Heart right ventricle (tissue), 16 donors: ENCODE results near the gene RXRA. TPM values are rescaled to one million over a fixed set of nuclear protein-coding genes. Genes with fewer than 3 reads are reported as not detected.

ENCODE experiments used
- ATAC-seq, 8 donors: fragments of 200-7000 bp; cut with Tn5 transposase; one replicate each; pipeline ENCODE4 v1.9.1; 2020; ENCODE audit warnings: mild to moderate bottlenecking in 8 of 8, moderate library complexity in 8 of 8, moderate number of reproducible peaks in 1 of 8
- DNase-seq, 2 donors: peaks; one replicate each; pipeline ENCODE4 v3.0.0-alpha.2; 2020
- H3K27ac ChIP-seq, 10 donors: fragments of 200-600 bp; sonication (generic) in 2 of 10; one replicate each; pipeline versions ENCODE4 v1.5.0 to v1.8.0; 2020 to 2022; ENCODE audit warnings: mild to moderate bottlenecking in 3 of 10
- H3K27me3 ChIP-seq, 7 donors: fragments of 200-600 bp; one replicate each; pipeline ENCODE4 v1.8.0; 2021 to 2022; ENCODE audit warnings: mild to moderate bottlenecking in 2 of 7
- H3K36me3 ChIP-seq, 9 donors: fragments of 200-600 bp; sonication (generic) in 1 of 9; one replicate each; pipeline versions ENCODE4 v1.5.0 to v1.8.0; 2020 to 2022; ENCODE audit warnings: mild to moderate bottlenecking in 2 of 9
- H3K4me1 ChIP-seq, 9 donors: fragments of 200-600 bp; sonication (generic) in 1 of 9; one replicate each; pipeline versions ENCODE4 v1.5.0 to v1.8.0; 2020 to 2022; ENCODE audit warnings: mild to moderate bottlenecking in 4 of 9
- H3K4me3 ChIP-seq, 10 donors: fragments of 200-600 bp; sonication (generic) in 2 of 10; one replicate each; pipeline versions ENCODE4 v1.5.0 to v1.8.0; 2020 to 2022; ENCODE audit warnings: mild to moderate bottlenecking in 7 of 10, moderate library complexity in 2 of 10
- H3K9me3 ChIP-seq, 11 donors: fragments of 200-600 bp in 10 of 11; sonication (generic) in 2 of 11; one replicate each; pipeline versions ENCODE4 v1.5.0 to v1.8.0; 2013 to 2022; ENCODE audit warnings: mild to moderate bottlenecking in 2 of 11, control low read depth in 1 of 11, moderate library complexity in 1 of 11
- CTCF ChIP-seq, 9 donors: fragments of 200-600 bp; sonication (generic) in 2 of 9; IDR thresholded peaks; one replicate each; pipeline versions ENCODE4 v1.5.0 to v1.8.0; 2021 to 2022; ENCODE audit warnings: antibody characterized with exemption in 9 of 9, mild to moderate bottlenecking in 5 of 9, moderate library complexity in 1 of 9
- WGBS, 2 donors: extraction: QIAGEN DNeasy Blood & Tissue Kit; methylation state at CpG; one replicate each; pipeline ENCODE4 v1.1.7; 2013; ENCODE audit warnings: inconsistent platforms in 1 of 2; 5-methylcytosine and 5-hydroxymethylcytosine counted together
- intact Hi-C, 10 donors: fragments of 100-400 bp; cut with DNase I; formaldehyde crosslinking; loops; one replicate each; pipeline versions ENCODE4 v1.11.1 to v1.14.2; 2022
- polyA plus RNA-seq, 2 donors: library from polyadenylated mRNA; stranded (reverse); fragments of 200-250 nt; gene quantifications; one replicate each; pipeline ENCODE4 v1.2.3, GENCODE V29; 2013
- total RNA-seq, 10 donors: library from RNA; stranded (reverse); fragmentation: NEBNext Ultra II Directional in 3 of 10; extraction: Animal tissue kit (Norgen Biotek cat#: 25700) in 3 of 10; gene quantifications; one replicate each; pipeline versions ENCODE4 v1.2.1 to v1.2.4, GENCODE V29; 2021 to 2023
- donor health status: Arrhythmogenic right ventricular cardiomyopathy.
- donor health status: ischemic (EF 13 %, LVEDD 7.1; RV severe dilation, severe dysfunction).
- donor health status: healthy with polysubstance abuse.
- donor health status: DM: no; HTN: yes; CAD: no.
- donor health status: DM: no; HTN: no; CAD: no.
- donor health status: ischemic (EF 25% LVEDD 6.9; RV normal size, moderate dysfunction).
- donor health status: ischemic (EF 25% LVEDD 5.7; RV mildly dilated, moderate dysfunction).
- donor health status: healthy.
- donor health status: DM: yes; HTN: yes; CAD: no.
- donor health status: Ischemic cardiomyopathy.
- donor health status: ischemic (EF 35%, LVEDD 5.7; RV mildly dilated, moderate dysfunction).
- donor health status: nonischemic (EF 11% LVEDD 7.7; RV severe dilation, severe dysfunction).
- donor health status: DM: yes; HTN: yes; CAD: no.
- donor health status: PGD.
- donor health status: ischemic (EF 29% LVEDD 5.4; RV normal size, mild dysfunction).
- donor health status: nonischemic (EF 23%, LVEDD 6.1; RV moderate dilation, normal function).

Gene RXRA
- total and polyA plus RNA-seq, 12 donors: 22.6 to 92.3 (median 42.0) TPM

GRCh38 chr9:134442085-134442474, 115.8 kb downstream of the RXRA start:
- H3K4me3 ChIP-seq: no peak overlapping the region
- peaks cover 0 to 11% (median under 1%) of the 10 kb centered on the region in 9 donors for H3K36me3 ChIP-seq
- H3K27ac ChIP-seq: peak overlapping the region in 2 of 10 donors; percentile 6 to 15
- intact Hi-C loops: loop anchor here in 6 of 10 donors (2.0 to 5.0 kb wide), 5 partner anchors 35 to 271 kb away; partner anchors contain the start of gene RXRA (in 1 of the 6)
- DNase-seq (peak in 1 of 2 donors; percentile 49), ATAC-seq (peak in 5 of 8 donors; percentile 1 to 15 (median 4))
- WGBS, 2 donors: 9% methylated on average over 12 of the region's 12 CpGs
- H3K4me1 ChIP-seq: peaks cover 25 to 61% (median 51%) of the 10 kb centered on the region in 9 donors
- H3K9me3 ChIP-seq: no peaks in the 10 kb centered on the region
- peaks cover 0 to 9% (median 0%) of the 10 kb centered on the region in 7 donors for H3K27me3 ChIP-seq
- TF ChIP-seq CTCF (IDR thresholded peaks at IDR 0.05): no peak

- TF ChIP-seq CTCF (IDR thresholded peaks at IDR 0.05): no peak
- intact Hi-C loops: loop anchor here (1.0 to 5.0 kb wide), 7 partner anchors 35 to 272 kb away; partner anchors contain the start of gene RXRA (in 1 of the 10)
These were observed 116.4 kb downstream of the RXRA start for GRCh38 chr9:134442486-134443173.

GRCh38 chr9:134443174-134444037, 117.2 kb downstream of the RXRA start:
- ATAC-seq: peak; percentile 79 to 94 (median 86)
- WGBS, 2 donors: 16 to 19% methylated on average over 27 of the region's 27 CpGs
- peaks cover 25 to 50% (median 40%) of the 10 kb centered on the region in 9 donors for H3K4me1 ChIP-seq
- peak; percentile 97 to 100 (median 99) for TF ChIP-seq CTCF (IDR thresholded peaks at IDR 0.05)
- peaks cover 0 to 9% (median 0%) of the 10 kb centered on the region in 7 donors for H3K27me3 ChIP-seq
- peak overlapping the region in 1 of 10 donors; percentile 5 for H3K4me3 ChIP-seq
- peak; percentile 78 to 86 for DNase-seq
- peaks cover 0 to 4% (median 0%) of the 10 kb centered on the region in 11 donors for H3K9me3 ChIP-seq
- H3K27ac ChIP-seq: peak overlapping the region in 3 of 10 donors; percentile 12 to 76 (median 43)
- no peaks in the 10 kb centered on the region for H3K36me3 ChIP-seq
- intact Hi-C loops: loop anchor here (1.0 to 5.0 kb wide), 7 partner anchors 36 to 273 kb away; partner anchors contain the start of gene RXRA (in 1 of the 10)

More at GRCh38 chr9:134442486-134443173, 116.4 kb downstream of the RXRA start:
- WGBS, 2 donors: 20 to 22% methylated on average over 21 of the region's 21 CpGs
- H3K9me3 ChIP-seq: no peaks in the 10 kb centered on the region
- H3K4me3 ChIP-seq: no peak overlapping the region
- H3K36me3 ChIP-seq: peaks cover 0 to 6% (median 0%) of the 10 kb centered on the region in 9 donors
- ATAC-seq (peak in 7 of 8 donors; percentile 4 to 20 (median 10)), DNase-seq (peak in 1 of 2 donors; percentile 30)
- peaks cover 25 to 56% (median 45%) of the 10 kb centered on the region in 9 donors for H3K4me1 ChIP-seq
- peaks cover 0 to 9% (median 0%) of the 10 kb centered on the region in 7 donors for H3K27me3 ChIP-seq
- H3K27ac ChIP-seq: peak overlapping the region in 3 of 10 donors; percentile 6 to 76 (median 15)

GRCh38 chr9:134444038-134444315, 117.7 kb downstream of the RXRA start:
- peak in 1 of 2 donors; percentile 18 for DNase-seq
- TF ChIP-seq CTCF (IDR thresholded peaks at IDR 0.05): no peak
- Histone ChIP-seq H3K27me3 (peaks cover 0 to 9% (median 0%) of the 10 kb centered on the region in 7 donors), H3K4me3 (no peak overlapping the region), H3K36me3 (no peaks in the 10 kb centered on the region), H3K27ac (peak overlapping the region in 2 of 10 donors; percentile 43 to 76), H3K9me3 (peaks cover 0 to 9% (median 4%) of the 10 kb centered on the region in 11 donors), H3K4me1 (peaks cover 25 to 50% (median 40%) of the 10 kb centered on the region in 9 donors)
- ATAC-seq: no peak
- 88 to 98% methylated on average over 2 of the region's 2 CpGs for WGBS, 2 donors
- intact Hi-C loops: loop anchor here in 3 of 10 donors (5.0 kb wide), 3 partner anchors 37 to 177 kb away; partner anchors contain the start of gene RXRA (in 1 of the 3)
